Trophoblast cell (in vitro differentiated cells and primary cell): ENCODE measurements around the gene P2RY2. TPM values are rescaled to one million over a fixed set of nuclear protein-coding genes. Genes with fewer than 3 reads are reported as not detected.

Experiments
- DNase-seq, 2 donors: peaks; one replicate each; pipeline ENCODE4 v3.0.0-alpha.2; 2016
- H2AFZ ChIP-seq: 2 replicates; pipeline ENCODE4 v1.6.1; 2013; ENCODE audit warnings: low read length, moderate library complexity, mild to moderate bottlenecking; ENCODE audit not compliant: insufficient read depth, poor library complexity
- H2AK5ac ChIP-seq: 2 replicates; pipeline ENCODE4 v1.6.1; 2013; ENCODE audit warnings: mild to moderate bottlenecking, low read length
- H2BK120ac ChIP-seq: 2 replicates; pipeline ENCODE4 v1.6.1; 2013; ENCODE audit warnings: low read length, mild to moderate bottlenecking, moderate library complexity; ENCODE audit not compliant: insufficient read depth, poor library complexity
- H2BK12ac ChIP-seq: 2 replicates; pipeline ENCODE4 v1.6.1; 2013; ENCODE audit warnings: mild to moderate bottlenecking, low read length, moderate library complexity
- H2BK5ac ChIP-seq: 2 replicates; pipeline ENCODE4 v1.6.1; 2013; ENCODE audit warnings: low read length, low read depth, moderate library complexity, mild to moderate bottlenecking; ENCODE audit not compliant: poor library complexity
- H3K14ac ChIP-seq: 2 replicates; pipeline ENCODE4 v1.6.1; 2013; ENCODE audit warnings: mild to moderate bottlenecking, low read length
- H3K18ac ChIP-seq: 2 replicates; pipeline ENCODE4 v1.6.1; 2013; ENCODE audit warnings: mild to moderate bottlenecking, low read length
- H3K23ac ChIP-seq: 2 replicates; pipeline ENCODE4 v1.6.1; 2013; ENCODE audit warnings: low read length
- H3K27ac ChIP-seq: 2 replicates; pipeline ENCODE4 v1.5.1; 2013; ENCODE audit warnings: low read depth, mild to moderate bottlenecking, inconsistent platforms, low read length, moderate library complexity
- H3K27me3 ChIP-seq: 2 replicates; pipeline ENCODE4 v1.6.1; 2013; ENCODE audit warnings: inconsistent platforms, mild to moderate bottlenecking, low read length, moderate library complexity; ENCODE audit not compliant: insufficient read depth
- H3K36me3 ChIP-seq, 2 experiments: 1 replicate in 1 of 2; 2 replicates in 1 of 2; pipeline ENCODE4 v1.6.1; 2013; ENCODE audit warnings: low read length in 2 of 2, mild to moderate bottlenecking in 2 of 2, moderate library complexity in 1 of 2; ENCODE audit not compliant: insufficient read depth in 2 of 2, control insufficient read depth in 1 of 2
- H3K4ac ChIP-seq: 2 replicates; pipeline ENCODE4 v1.6.1; 2013; ENCODE audit warnings: low read depth, mild to moderate bottlenecking, low read length, moderate library complexity
- H3K4me1 ChIP-seq, 2 experiments: 1 replicate in 1 of 2; 2 replicates in 1 of 2; pipeline ENCODE4 v1.6.1; 2013; ENCODE audit warnings: low read length in 2 of 2, mild to moderate bottlenecking in 2 of 2, moderate library complexity in 1 of 2; ENCODE audit not compliant: insufficient read depth in 2 of 2, control insufficient read depth in 1 of 2
- H3K4me2 ChIP-seq: 2 replicates; pipeline ENCODE4 v1.6.1; 2013; ENCODE audit warnings: inconsistent platforms, mild to moderate bottlenecking, low read length, moderate library complexity
- H3K4me3 ChIP-seq: 2 replicates; pipeline ENCODE4 v1.5.1; 2013; ENCODE audit warnings: mild to moderate bottlenecking, low read depth, low read length, inconsistent platforms
- H3K79me1 ChIP-seq: one replicate; pipeline ENCODE4 v1.6.1; 2013; ENCODE audit warnings: low read length
- H3K79me2 ChIP-seq: 2 replicates; pipeline ENCODE4 v1.6.1; 2013; ENCODE audit warnings: low read length, mild to moderate bottlenecking; ENCODE audit not compliant: control insufficient read depth, insufficient read depth, poor library complexity
- H3K9ac ChIP-seq: 2 replicates; pipeline ENCODE4 v1.6.1; 2013; ENCODE audit warnings: mild to moderate bottlenecking, low read length
- H3K9me3 ChIP-seq: 2 replicates; pipeline ENCODE4 v1.6.1; 2013; ENCODE audit warnings: low read depth, mild to moderate bottlenecking, control low read depth, inconsistent platforms, low read length; ENCODE audit not compliant: insufficient read depth
- H4K12ac ChIP-seq: 2 replicates; pipeline ENCODE4 v1.6.1; 2013; ENCODE audit warnings: low read depth, mild to moderate bottlenecking, low read length, moderate library complexity
- H4K8ac ChIP-seq: 2 replicates; pipeline ENCODE4 v1.6.1; 2013; ENCODE audit warnings: low read depth, mild to moderate bottlenecking, low read length, moderate library complexity
- H4K91ac ChIP-seq: one replicate; pipeline ENCODE4 v1.6.1; 2013; ENCODE audit warnings: low read depth, mild to moderate bottlenecking, low read length, moderate library complexity
- WGBS: extraction: QIAGEN DNeasy Blood & Tissue Kit; methylation state at CpG from one replicate; pipeline ENCODE4 v1.1.7; 2013; ENCODE audit warnings: missing lambda C conversion rate; ENCODE audit not compliant: insufficient read length, insufficient coverage; ENCODE audit errors: extremely low coverage; 5-methylcytosine and 5-hydroxymethylcytosine counted together
- polyA plus RNA-seq: library from polyadenylated mRNA; stranded (reverse); fragments of 200-250 nt; gene quantifications from 2 replicates; pipeline ENCODE4 v1.2.3, GENCODE V29; 2013

The P2RY2 gene
- 4.4 and 4.6 TPM in 2 replicates for polyA plus RNA-seq

DNA sequence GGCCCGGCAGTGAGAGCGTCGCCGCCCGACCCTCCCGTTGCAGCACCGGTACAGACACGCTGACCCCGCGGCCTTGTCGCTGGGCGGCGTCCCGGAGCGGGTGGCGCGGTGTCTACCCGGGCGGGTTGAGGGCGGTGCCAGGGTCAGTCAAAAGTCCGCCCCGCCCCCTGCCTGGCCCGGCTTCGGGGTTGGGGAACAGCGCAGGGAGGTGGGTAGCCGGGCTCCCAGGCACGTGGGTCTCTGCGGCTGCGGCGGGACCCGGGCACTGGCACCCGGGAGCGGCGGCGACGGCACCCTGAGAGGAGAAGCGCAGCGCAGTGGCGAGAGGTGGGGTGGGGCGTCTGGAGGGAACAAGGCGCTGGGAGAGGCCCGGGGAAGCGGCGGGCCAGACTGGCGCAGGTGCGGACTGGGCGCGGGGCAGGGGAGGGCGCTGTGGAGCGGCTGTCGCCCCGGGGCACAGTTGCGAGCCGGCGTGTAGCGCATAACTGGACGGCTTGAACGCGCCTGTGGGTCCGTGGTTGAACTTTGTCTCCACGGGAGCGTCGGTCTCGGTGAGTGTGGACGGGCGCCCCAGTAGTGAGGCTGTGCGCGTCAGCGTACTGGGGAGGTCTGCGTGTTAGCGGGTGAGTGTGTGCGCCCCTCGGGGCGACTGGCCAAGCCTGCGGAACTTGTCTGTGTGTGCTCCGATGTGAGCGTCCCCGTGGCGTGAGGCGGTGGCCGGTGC lies at the start of gene P2RY2:
TSS of gene P2RY2 (plus strand) at position 176 of the 724 bp plus-strand sequence. CDS start 15,879 bp downstream, outside the sequence.
- H3K27me3 ChIP-seq: no peaks in the 10 kb centered on the region
- no peak within 1 kb of the TSS for H3K27ac ChIP-seq
- H3K79me2 ChIP-seq: no peaks in the 10 kb centered on the region
- DNase-seq: peak; percentile 75 to 85
- peaks cover 23 to 36% of the 10 kb centered on the region in 2 experiments for H3K4me1 ChIP-seq
- peak within 1 kb of the TSS; percentile 60 for H2BK12ac ChIP-seq
- H3K14ac ChIP-seq: peak within 1 kb of the TSS; percentile 38
- H4K12ac ChIP-seq: no peak within 1 kb of the TSS
- WGBS: no CpG with 5 or more reads among the region's 81 CpGs
- H3K23ac ChIP-seq: no peak within 1 kb of the TSS
- H3K4me3 ChIP-seq: peak within 1 kb of the TSS; percentile 70
- H3K9me3 ChIP-seq: no peaks in the 10 kb centered on the region
- no peaks in the 10 kb centered on the region for H3K36me3 ChIP-seq
- peak within 1 kb of the TSS; percentile 7 for H2AFZ ChIP-seq
- H2BK5ac ChIP-seq: peak within 1 kb of the TSS; percentile 43
- peak within 1 kb of the TSS; percentile 69 for H4K91ac ChIP-seq
- H2AK5ac ChIP-seq: peak within 1 kb of the TSS; percentile 71
- peak within 1 kb of the TSS; percentile 31 for H4K8ac ChIP-seq
- H3K9ac ChIP-seq: no peak within 1 kb of the TSS
- peak within 1 kb of the TSS; percentile 73 for H3K4me2 ChIP-seq
- peak within 1 kb of the TSS; percentile 60 for H3K18ac ChIP-seq
- H3K79me1 ChIP-seq: peaks cover 10% of the 10 kb centered on the region
- H3K4ac ChIP-seq: no peak within 1 kb of the TSS
- peak within 1 kb of the TSS; percentile 69 for H2BK120ac ChIP-seq

DNA sequence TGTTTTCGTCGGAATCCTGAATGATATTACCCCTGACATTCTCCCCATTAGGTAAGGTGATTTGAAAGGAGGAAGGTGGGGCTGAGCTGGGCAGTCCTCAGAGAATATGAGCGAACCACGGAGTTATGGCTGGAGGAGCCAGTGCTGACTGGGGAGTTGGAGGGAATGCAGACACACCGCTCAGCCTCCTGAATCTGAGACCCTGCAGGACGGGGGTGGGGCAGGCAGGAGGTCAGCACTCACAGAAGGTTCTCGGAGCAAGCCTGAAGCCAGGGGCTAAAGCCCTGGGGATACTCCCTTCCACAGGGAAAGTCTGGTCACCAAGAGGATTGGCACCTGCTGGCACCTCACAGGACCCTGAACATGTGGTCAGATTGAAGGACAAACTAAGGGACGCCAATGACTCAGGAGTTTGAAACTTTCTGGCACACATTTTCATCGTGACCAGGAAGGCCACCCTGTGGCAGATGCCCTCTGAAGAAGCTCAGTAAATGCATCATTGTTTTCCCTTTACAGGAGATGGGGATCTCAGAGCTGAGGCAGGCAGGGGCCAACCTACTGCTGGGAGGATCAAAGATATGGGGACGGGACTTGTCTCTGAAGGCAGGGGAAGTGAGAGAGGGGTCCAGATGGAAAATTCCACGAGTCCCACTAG lies 49.0 kb upstream of the P2RY2 start:
- no peak overlapping the region for H2BK120ac ChIP-seq
- no peak overlapping the region for H4K8ac ChIP-seq
- H3K9me3 ChIP-seq: no peaks in the 10 kb centered on the region
- no peak overlapping the region for H2AFZ ChIP-seq
- no peak overlapping the region for H3K9ac ChIP-seq
- no peak overlapping the region for H3K4me3 ChIP-seq
- H3K4me2 ChIP-seq: no peak overlapping the region
- H3K4ac ChIP-seq: no peak overlapping the region
- no peak overlapping the region for H4K12ac ChIP-seq
- H2BK5ac ChIP-seq: no peak overlapping the region
- peaks cover 8 to 11% of the 10 kb centered on the region in 2 experiments for H3K4me1 ChIP-seq
- H2AK5ac ChIP-seq: no peak overlapping the region
- H3K18ac ChIP-seq: no peak overlapping the region
- no peak overlapping the region for H3K14ac ChIP-seq
- no peaks in the 10 kb centered on the region for H3K79me1 ChIP-seq
- no peak overlapping the region for H2BK12ac ChIP-seq
- no peak overlapping the region for H4K91ac ChIP-seq
- no peaks in the 10 kb centered on the region for H3K27me3 ChIP-seq
- no peaks in the 10 kb centered on the region for H3K79me2 ChIP-seq
- no peaks in the 10 kb centered on the region for H3K36me3 ChIP-seq
- WGBS: no CpG with 5 or more reads among the region's 11 CpGs
- DNase-seq: no peak
- H3K27ac ChIP-seq: no peak overlapping the region
- H3K23ac ChIP-seq: no peak overlapping the region

DNA sequence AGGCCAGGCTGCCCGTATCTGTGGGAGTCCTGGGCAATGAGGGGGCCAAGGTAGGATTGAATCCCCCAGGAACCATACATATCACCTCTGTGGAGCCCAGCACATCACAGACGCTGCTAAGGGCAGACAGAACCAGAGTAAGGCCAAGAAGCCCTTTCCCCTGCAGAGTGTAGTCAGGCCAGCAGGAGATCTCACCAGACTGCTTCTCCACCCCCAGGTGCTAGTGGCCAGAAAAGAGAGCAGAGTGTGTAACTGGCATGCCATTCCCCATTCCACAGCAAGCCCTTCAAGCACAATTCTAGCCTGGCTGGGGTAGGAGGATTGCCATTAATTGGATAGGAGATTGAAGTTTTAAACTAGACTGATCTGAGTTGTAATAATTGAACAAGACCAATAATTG lies 47.9 kb upstream of the P2RY2 start:
- no peaks in the 10 kb centered on the region for H3K9me3 ChIP-seq
- WGBS: no CpG with 5 or more reads among the region's 2 CpGs
- H3K4ac ChIP-seq: no peak overlapping the region
- H3K4me3 ChIP-seq: no peak overlapping the region
- no peak overlapping the region for H3K9ac ChIP-seq
- H4K8ac ChIP-seq: no peak overlapping the region
- H2BK5ac ChIP-seq: no peak overlapping the region
- H3K14ac ChIP-seq: no peak overlapping the region
- no peaks in the 10 kb centered on the region for H3K79me2 ChIP-seq
- H2AK5ac ChIP-seq: no peak overlapping the region
- H3K18ac ChIP-seq: no peak overlapping the region
- H3K27ac ChIP-seq: no peak overlapping the region
- no peaks in the 10 kb centered on the region for H3K79me1 ChIP-seq
- peaks cover 8 to 11% of the 10 kb centered on the region in 2 experiments for H3K4me1 ChIP-seq
- no peaks in the 10 kb centered on the region for H3K36me3 ChIP-seq
- no peak overlapping the region for H4K91ac ChIP-seq
- H3K23ac ChIP-seq: no peak overlapping the region
- no peak overlapping the region for H2BK12ac ChIP-seq
- H4K12ac ChIP-seq: no peak overlapping the region
- no peak overlapping the region for H3K4me2 ChIP-seq
- H2BK120ac ChIP-seq: no peak overlapping the region
- H2AFZ ChIP-seq: no peak overlapping the region
- H3K27me3 ChIP-seq: no peaks in the 10 kb centered on the region
- DNase-seq: peak; percentile 80 to 82

DNA sequence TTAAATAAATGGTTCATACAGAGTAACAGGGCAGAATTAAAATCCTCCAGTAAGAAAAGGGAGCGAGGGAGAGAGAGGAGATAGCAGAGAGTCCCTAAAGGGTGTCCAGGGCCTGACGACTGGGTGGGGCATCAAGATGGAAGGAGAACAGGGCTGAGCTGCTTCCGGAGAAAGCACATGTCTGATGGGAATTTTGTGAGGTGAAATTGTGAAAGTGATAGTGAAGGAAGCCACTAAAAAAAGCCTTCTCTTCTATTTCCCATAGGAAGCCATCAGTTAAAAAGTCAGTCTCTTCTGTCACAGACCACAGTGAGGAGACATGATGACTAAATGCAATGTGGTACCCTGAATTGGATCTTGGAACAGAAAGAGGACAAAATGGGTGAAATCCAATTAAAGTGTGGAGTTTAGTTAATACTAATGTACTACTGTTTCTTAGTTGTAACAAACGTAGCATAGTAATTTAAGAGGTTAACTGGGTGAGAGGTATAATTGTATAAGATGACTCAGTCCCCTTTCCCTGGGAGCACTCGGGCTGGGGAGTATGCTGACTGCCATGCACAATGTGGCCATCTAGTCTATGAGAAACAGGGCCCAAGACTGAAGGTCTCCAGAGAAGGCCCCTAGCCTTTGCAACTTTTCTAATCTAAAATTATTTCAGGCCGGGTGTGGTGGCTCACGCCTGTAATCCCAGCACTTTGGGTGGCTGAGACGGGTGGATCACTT lies 46.5 kb upstream of the P2RY2 start:
- Histone ChIP-seq H2BK5ac (no peak overlapping the region), H3K9ac (no peak overlapping the region), H4K12ac (no peak overlapping the region), H2AFZ (no peak overlapping the region), H3K9me3 (no peaks in the 10 kb centered on the region), H2BK12ac (no peak overlapping the region), H3K79me2 (no peaks in the 10 kb centered on the region), H3K18ac (no peak overlapping the region), H3K23ac (no peak overlapping the region), H3K27ac (no peak overlapping the region), H2BK120ac (no peak overlapping the region), H4K91ac (no peak overlapping the region), H3K4me1 (peaks cover 10 to 13% of the 10 kb centered on the region in 2 experiments), H3K27me3 (no peaks in the 10 kb centered on the region), H3K4ac (no peak overlapping the region), H3K36me3 (no peaks in the 10 kb centered on the region), H3K4me3 (no peak overlapping the region), H3K14ac (no peak overlapping the region), H4K8ac (no peak overlapping the region), H2AK5ac (no peak overlapping the region), H3K79me1 (no peaks in the 10 kb centered on the region), H3K4me2 (no peak overlapping the region)
- no peak for DNase-seq
- no CpG with 5 or more reads among the region's 8 CpGs for WGBS
